ENCODE measurements around the gene NCK2.

GRCh38 chr2:105874466-105874865 lies 129.8 kb downstream of the NCK2 start:
- TF ChIP-seq EZH2phosphoT487 (IDR thresholded peaks at IDR 0.05; ENCODE audit: borderline replicate concordance) (no peak), CTCF (conservative IDR thresholded peaks at IDR 0.05; ENCODE audit: low read length) (no peak)

Measured in Loucy (cell line).